ENCODE results near the gene DOCK9.

Gene DOCK9

GRCh38 chr13:98794498-98794897 is 183.4 kb downstream of the DOCK9 start:
- no peak overlapping the region for H3K4me3 ChIP-seq (ENCODE audit: low read depth, low read length)
- no peak for TF ChIP-seq CTCF (IDR thresholded peaks at IDR 0.05; ENCODE audit: low read depth, low read length)

- H3K4me3 ChIP-seq (ENCODE audit: low read depth, low read length), result no peak overlapping the region
- TF ChIP-seq CTCF (IDR thresholded peaks at IDR 0.05; ENCODE audit: low read depth, low read length), result no peak
These were observed 184.9 kb downstream of the DOCK9 start for GRCh38 chr13:98792785-98793495.

- H3K4me3 ChIP-seq (ENCODE audit: low read depth, low read length), result no peak overlapping the region
- no peak for TF ChIP-seq CTCF (IDR thresholded peaks at IDR 0.05; ENCODE audit: low read depth, low read length)
These were observed 185.5 kb downstream of the DOCK9 start for GRCh38 chr13:98792321-98792720.

GRCh38 chr13:98791611-98792010 is 186.3 kb downstream of the DOCK9 start:
- no peak overlapping the region for H3K4me3 ChIP-seq (ENCODE audit: low read depth, low read length)
- TF ChIP-seq CTCF (IDR thresholded peaks at IDR 0.05; ENCODE audit: low read depth, low read length), result no peak

- no peak overlapping the region for H3K4me3 ChIP-seq (ENCODE audit: low read depth, low read length)
- no peak for TF ChIP-seq CTCF (IDR thresholded peaks at IDR 0.05; ENCODE audit: low read depth, low read length)
These were observed 189.9 kb downstream of the DOCK9 start for GRCh38 chr13:98787996-98788395.

GRCh38 chr13:98787173-98787572 is 190.7 kb downstream of the DOCK9 start:
- H3K4me3 ChIP-seq (ENCODE audit: low read depth, low read length), result no peak overlapping the region
- no peak for TF ChIP-seq CTCF (IDR thresholded peaks at IDR 0.05; ENCODE audit: low read depth, low read length)

- H3K4me3 ChIP-seq (ENCODE audit: low read depth, low read length), result no peak overlapping the region
These were observed 191.8 kb downstream of the DOCK9 start for GRCh38 chr13:98786023-98786422.

More at GRCh38 chr13:98786023-98786422, 191.8 kb downstream of the DOCK9 start:
- TF ChIP-seq CTCF (IDR thresholded peaks at IDR 0.05; ENCODE audit: low read depth, low read length), result no peak

All from WI38 (cell line).